Measurements from ENCODE around the gene STAG1. TPM values are rescaled to one million over a fixed set of nuclear protein-coding genes. Genes with fewer than 3 reads are reported as not detected.

STAG1 gene
- total and polyA plus RNA-seq, 2 donors (not counting 1 experiment from before 2014, with no cell fraction given), result 23.2 to 38.6 TPM

DNA sequence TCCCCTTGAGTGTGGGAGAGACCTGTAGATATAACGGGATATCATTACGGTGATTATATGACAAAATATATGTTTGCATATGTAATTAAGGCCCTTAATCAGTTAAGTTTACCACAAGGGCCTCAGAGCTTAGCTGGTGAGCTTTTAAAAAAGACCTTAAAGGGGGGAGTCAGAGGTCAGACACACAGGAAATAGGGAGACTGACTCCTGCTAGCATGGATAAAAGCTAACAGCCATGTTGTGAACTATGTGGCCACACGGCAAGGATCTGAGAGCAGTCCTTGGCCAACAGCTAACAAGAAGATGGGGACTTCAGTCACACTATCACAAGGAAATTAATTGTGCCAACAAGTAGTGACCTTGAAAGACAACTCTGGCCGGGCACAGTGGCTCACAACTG, 3.1 kb downstream of the STAG1 start:
- Histone ChIP-seq H2AFZ (ENCODE audit: low read length) (no peak overlapping the region), H3K4me2 (ENCODE audit: extremely low read depth, insufficient read depth, low read length) (peak overlapping the region; percentile 69), H3K9ac (ENCODE audit: insufficient read depth, low read length) (no peak overlapping the region), H3K4me1 (ENCODE audit: control insufficient read depth, extremely low read depth, insufficient read depth, low read length) (peaks cover 10% of the 10 kb centered on the region), H4K20me1 (ENCODE audit: control insufficient read depth, extremely low read depth, insufficient read depth, low read length) (no peaks in the 10 kb centered on the region), H3K36me3 (ENCODE audit: control insufficient read depth, insufficient read depth, low read length) (no peaks in the 10 kb centered on the region), H3K27ac (ENCODE audit: insufficient read depth, low read length) (peak overlapping the region; percentile 94), H3K9me3 (ENCODE audit: control insufficient read depth, insufficient read depth, low read depth, low read length) (no peaks in the 10 kb centered on the region), H3K27me3 (ENCODE audit: control insufficient read depth, insufficient read depth, low read length) (no peaks in the 10 kb centered on the region), H3K79me2 (ENCODE audit: control insufficient read depth, insufficient read depth, low read length) (peaks cover 63% of the 10 kb centered on the region), H3K4me3 (replicated peaks in 1 of 4; ENCODE audit: control extremely low read depth in 1 of 4, insufficient read depth in 1 of 4, low read depth in 3 of 4, low read length in 4 of 4) (no peak overlapping the region)
- TF ChIP-seq CTCF (conservative IDR thresholded peaks at IDR 0.05 in 1 of 2, IDR thresholded peaks at IDR 0.05 in 1 of 2; ENCODE audit: low read depth in 1 of 2, low read length in 2 of 2), result no peak
- no peak for TF ChIP-seq EZH2 (IDR thresholded peaks at IDR 0.05; ENCODE audit: low read length, missing control alignments)
- no peak for DNase-seq (ENCODE audit: low read depth in 2 of 2)

- Histone ChIP-seq H3K9me3 (ENCODE audit: control insufficient read depth, insufficient read depth, low read depth, low read length) (no peaks in the 10 kb centered on the region), H4K20me1 (ENCODE audit: control insufficient read depth, extremely low read depth, insufficient read depth, low read length) (no peaks in the 10 kb centered on the region), H3K27me3 (ENCODE audit: control insufficient read depth, insufficient read depth, low read length) (no peaks in the 10 kb centered on the region), H3K4me2 (ENCODE audit: extremely low read depth, insufficient read depth, low read length) (no peak overlapping the region), H3K4me3 (replicated peaks in 1 of 4; ENCODE audit: control extremely low read depth in 1 of 4, insufficient read depth in 1 of 4, low read depth in 3 of 4, low read length in 4 of 4) (no peak overlapping the region), H3K27ac (ENCODE audit: insufficient read depth, low read length) (no peak overlapping the region), H2AFZ (ENCODE audit: low read length) (no peak overlapping the region), H3K9ac (ENCODE audit: insufficient read depth, low read length) (no peak overlapping the region), H3K36me3 (ENCODE audit: control insufficient read depth, insufficient read depth, low read length) (no peaks in the 10 kb centered on the region), H3K79me2 (ENCODE audit: control insufficient read depth, insufficient read depth, low read length) (peaks cover 91% of the 10 kb centered on the region), H3K4me1 (ENCODE audit: control insufficient read depth, extremely low read depth, insufficient read depth, low read length) (peaks cover 4% of the 10 kb centered on the region)
- no peak for DNase-seq (ENCODE audit: low read depth in 2 of 2)
- TF ChIP-seq CTCF (conservative IDR thresholded peaks at IDR 0.05 in 1 of 2, IDR thresholded peaks at IDR 0.05 in 1 of 2; ENCODE audit: low read depth in 1 of 2, low read length in 2 of 2) (no peak), EZH2 (IDR thresholded peaks at IDR 0.05; ENCODE audit: low read length, missing control alignments) (no peak)
Observed at GRCh38 chr3:136745916-136746315, 6.3 kb downstream of the STAG1 start.

DNA sequence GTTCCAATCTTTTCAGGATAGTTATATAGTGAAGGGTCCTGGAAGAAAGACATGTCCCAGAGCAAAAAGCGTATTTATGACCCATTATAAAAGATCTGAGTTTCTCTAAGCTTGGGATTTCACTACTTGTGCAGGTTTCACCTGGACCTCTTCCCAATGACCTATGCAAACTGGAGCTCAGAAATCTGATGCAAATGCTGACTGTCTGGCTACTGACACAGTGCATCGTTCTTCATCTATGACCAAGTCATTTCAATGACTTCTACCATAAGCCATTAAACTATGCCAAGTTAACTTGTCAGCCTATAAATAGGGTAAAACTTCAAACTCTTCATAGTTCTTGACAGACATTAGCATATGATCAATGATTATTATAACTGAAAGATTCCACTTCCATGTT, 11.1 kb downstream of the STAG1 start:
- H3K4me1 ChIP-seq (ENCODE audit: control insufficient read depth, extremely low read depth, insufficient read depth, low read length), result no peaks in the 10 kb centered on the region
- peaks cover 84% of the 10 kb centered on the region for H3K79me2 ChIP-seq (ENCODE audit: control insufficient read depth, insufficient read depth, low read length)
- H3K27me3 ChIP-seq (ENCODE audit: control insufficient read depth, insufficient read depth, low read length), result no peaks in the 10 kb centered on the region
- no peaks in the 10 kb centered on the region for H3K9me3 ChIP-seq (ENCODE audit: control insufficient read depth, insufficient read depth, low read depth, low read length)
- peak in 1 of 2 donors; percentile 22 for DNase-seq (ENCODE audit: low read depth in 2 of 2)
- TF ChIP-seq EZH2 (IDR thresholded peaks at IDR 0.05; ENCODE audit: low read length, missing control alignments) (no peak), CTCF (conservative IDR thresholded peaks at IDR 0.05 in 1 of 2, IDR thresholded peaks at IDR 0.05 in 1 of 2; ENCODE audit: low read depth in 1 of 2, low read length in 2 of 2) (no peak)
- no peak overlapping the region for H3K4me3 ChIP-seq (replicated peaks in 1 of 4; ENCODE audit: control extremely low read depth in 1 of 4, insufficient read depth in 1 of 4, low read depth in 3 of 4, low read length in 4 of 4)
- H3K36me3 ChIP-seq (ENCODE audit: control insufficient read depth, insufficient read depth, low read length), result no peaks in the 10 kb centered on the region
- H4K20me1 ChIP-seq (ENCODE audit: control insufficient read depth, extremely low read depth, insufficient read depth, low read length), result no peaks in the 10 kb centered on the region
- H3K4me2 ChIP-seq (ENCODE audit: extremely low read depth, insufficient read depth, low read length), result no peak overlapping the region
- H2AFZ ChIP-seq (ENCODE audit: low read length), result no peak overlapping the region
- H3K9ac ChIP-seq (ENCODE audit: insufficient read depth, low read length), result no peak overlapping the region
- no peak overlapping the region for H3K27ac ChIP-seq (ENCODE audit: insufficient read depth, low read length)

Measured in fibroblast of lung (primary cell).